ENCODE results near the gene KRI1.
"Not testable (repeated sequence)": the region's sequence is repeated elsewhere in the genome, so short reads cannot be mapped to it uniquely, and the experiment has no call there.

The KRI1 gene

GRCh38 chr19:10575011-10575716 lies 9.4 kb upstream of the KRI1 start:
- DNase-seq, result no peak

GRCh38 chr19:10574462-10574861 lies 8.7 kb upstream of the KRI1 start:
- DNase-seq, result no peak

GRCh38 chr19:10573793-10574192 lies 8.0 kb upstream of the KRI1 start:
- DNase-seq, result not testable (repeated sequence)

GRCh38 chr19:10568826-10569651 lies 3.2 kb upstream of the KRI1 start, which contains the start of gene CDKN2D:
Gene CDKN2D (minus strand): TSS chr19:10568979. CDS start chr19:10568653, 326 bp downstream.
- DNase-seq, result peak; percentile 98 to 100 (median 99)

- DNase-seq, result peak in 3 of 4 experiments; percentile 34 to 77 (median 75)
These were observed 2.4 kb upstream of the KRI1 start for GRCh38 chr19:10568062-10568825.

GRCh38 chr19:10567656-10568055 lies 1.8 kb upstream of the KRI1 start:
- no peak for DNase-seq

GRCh38 chr19:10566658-10567410 lies 1.0 kb upstream of the KRI1 start:
- peak in 2 of 4 experiments; percentile 25 to 31 for DNase-seq

- DNase-seq, result no peak
These were observed 523 bp upstream of the KRI1 start for GRCh38 chr19:10566408-10566657.

GRCh38 chr19:10565028-10565566 lies 713 bp downstream of the KRI1 start:
- peak in 2 of 4 experiments; percentile 30 to 34 for DNase-seq

- no peak for DNase-seq
These were observed 3.2 kb downstream of the KRI1 start for GRCh38 chr19:10562609-10563008.

GRCh38 chr19:10560154-10560553 lies 5.7 kb downstream of the KRI1 start:
- DNase-seq, result no peak

- no peak for DNase-seq
These were observed 8.1 kb downstream of the KRI1 start for GRCh38 chr19:10557603-10558197.

GRCh38 chr19:10555610-10555973 lies 10.2 kb downstream of the KRI1 start:
- DNase-seq, result no peak

- DNase-seq, result no peak
These were observed 10.8 kb downstream of the KRI1 start for GRCh38 chr19:10554760-10555609.

- peak in 2 of 4 experiments; percentile 32 to 41 for DNase-seq
These were observed 11.8 kb downstream of the KRI1 start for GRCh38 chr19:10553943-10554381.

- no peak for DNase-seq
These were observed 12.6 kb downstream of the KRI1 start for GRCh38 chr19:10553087-10553667.

- DNase-seq, result no peak
These were observed 13.2 kb downstream of the KRI1 start for GRCh38 chr19:10552510-10553053.

GRCh38 chr19:10551698-10552301 lies 14.0 kb downstream of the KRI1 start:
- DNase-seq, result peak in 1 of 4 experiments; percentile 14

GRCh38 chr19:10551006-10551405 lies 14.8 kb downstream of the KRI1 start:
- not testable (repeated sequence) for DNase-seq

- no peak for DNase-seq
These were observed 15.5 kb downstream of the KRI1 start for GRCh38 chr19:10550336-10550735.
